K562 (cell line): ENCODE results near the gene MMP24OS. TPM values are rescaled to one million over a fixed set of nuclear protein-coding genes. Genes with fewer than 3 reads are reported as not detected.

Experiments
- BDP1 ChIP-seq: IDR thresholded peaks from 3 replicates; pipeline ENCODE4 v1.6.1; 2011; ENCODE audit not compliant: insufficient read length, insufficient read depth
- DIDO1 ChIP-seq: fragments of 450-650 bp; IDR thresholded peaks from 2 replicates; pipeline ENCODE4 v1.6.1; 2016; ENCODE audit warnings: low read depth, missing biosample characterization, missing genetic modification characterization
- KAT2B ChIP-seq: IDR thresholded peaks from one replicate; pipeline ENCODE4 v1.6.1; 2012; ENCODE audit warnings: low read depth, mild to moderate bottlenecking, control low read depth, inconsistent platforms, low read length, moderate library complexity
- KLF13 ChIP-seq: fragments of 450-650 bp; IDR thresholded peaks from 2 replicates; pipeline ENCODE4 v1.6.1; 2016; ENCODE audit warnings: missing genetic modification characterization, low read depth, mild to moderate bottlenecking, missing compliant biosample characterization, moderate library complexity, borderline replicate concordance
- MIER1 ChIP-seq: fragments of 450-650 bp; IDR thresholded peaks from 2 replicates; pipeline ENCODE4 v1.6.1; 2016; ENCODE audit warnings: antibody characterized with exemption, mild to moderate bottlenecking, low read depth
- MTA3 ChIP-seq: fragments of 450-650 bp; formaldehyde crosslinking; IDR thresholded peaks from 2 replicates; pipeline ENCODE4 v1.6.1; 2017; ENCODE audit warnings: mild to moderate bottlenecking, borderline replicate concordance
- PTTG1 ChIP-seq: fragments of 450-650 bp; IDR thresholded peaks from 2 replicates; pipeline ENCODE4 v1.6.1; 2016; ENCODE audit warnings: low read depth, mild to moderate bottlenecking, missing genetic modification characterization, missing compliant biosample characterization
- RFX1 ChIP-seq: fragments of 450-650 bp; IDR thresholded peaks from 2 replicates; pipeline ENCODE4 v1.6.1; 2016; ENCODE audit warnings: mild to moderate bottlenecking, moderate library complexity
- RFX5 ChIP-seq: IDR thresholded peaks from 2 replicates; pipeline ENCODE4 v1.6.1; 2011; ENCODE audit warnings: low read depth, mild to moderate bottlenecking, improper control_type of control experiment, low read length
- TAF1 ChIP-seq: IDR thresholded peaks from 2 replicates; pipeline ENCODE4 v1.6.1; 2011; ENCODE audit warnings: mild to moderate bottlenecking, low read length, moderate library complexity; ENCODE audit not compliant: insufficient read depth, control insufficient read depth, severe bottlenecking; ENCODE audit errors: extremely low read depth
- ZBTB1 ChIP-seq: sonication (generic); formaldehyde crosslinking; IDR thresholded peaks from 2 replicates; pipeline ENCODE4 v1.8.1; 2023; ENCODE audit warnings: missing genetic modification reagents, low read depth, mild to moderate bottlenecking, borderline replicate concordance
- ZBTB26 ChIP-seq: fragments of 450-650 bp; formaldehyde crosslinking; IDR thresholded peaks from 2 replicates; pipeline ENCODE4 v1.4.0; 2022; ENCODE audit warnings: missing genetic modification characterization
- ZNF507 ChIP-seq: conservative IDR thresholded peaks from 2 replicates; pipeline ENCODE4 v1.6.1; 2017; ENCODE audit warnings: missing genetic modification characterization, missing compliant biosample characterization
- ZNF77 ChIP-seq: fragments of 250-450 bp; sonication (Bioruptor Pico); IDR thresholded peaks from 2 replicates; pipeline ENCODE4 v1.5.0; 2020
- polyA plus RNA-seq, 8 experiments: library from polyadenylated mRNA; depleted of rRNA in 4 of 8; stranded (reverse) in 5 of 8; unstranded in 3 of 8; fragments of >200 nt; fragmentation: Nextera tagmentation in 2 of 8; fragmentation: Illumina TruSeq in 1 of 8; extraction: Ambion mirVana in 2 of 8; extraction: Trizol in 1 of 8; gene quantifications; 2 replicates each; pipeline versions ENCODE4 v1.2.1 to v1.2.3, GENCODE V29; 2011 to 2014; ENCODE audit warnings: inconsistent platforms in 1 of 8, missing spikeins in 1 of 8
- total RNA-seq, 7 experiments: library from RNA; depleted of rRNA in 6 of 7; stranded (reverse); fragments of >200 nt in 6 of 7; fragmentation: Illumina TruSeq in 2 of 7; extraction: Trizol in 2 of 7; gene quantifications; 2 replicates each; pipeline versions ENCODE4 v1.2.1 to v1.2.3, GENCODE V29; 2011 to 2021; ENCODE audit warnings: low replicate concordance in 1 of 7
- TF ChIP-seq, protein P1 (sequence below), 2 experiments: fragments of 450-650 bp; formaldehyde crosslinking in 1 of 2; IDR thresholded peaks; 2 replicates each; pipeline versions ENCODE4 v1.4.0 to v1.6.1; 2014 to 2020; ENCODE audit warnings: mild to moderate bottlenecking in 2 of 2, borderline replicate concordance in 1 of 2, low read depth in 1 of 2
- TF ChIP-seq, protein P2 (sequence below): fragments of 200-800 bp; sonication (Bioruptor generic); IDR thresholded peaks from 2 replicates; pipeline ENCODE4 v1.6.1; 2017; ENCODE audit warnings: missing genetic modification characterization, missing compliant biosample characterization

The MMP24OS gene
- total and polyA plus RNA-seq, 9 of the 15 experiments (the other 6 are each of a cell fraction or from before 2014, with no cell fraction given) = 0.92 to 41.5 (median 11.4) TPM

DNA sequence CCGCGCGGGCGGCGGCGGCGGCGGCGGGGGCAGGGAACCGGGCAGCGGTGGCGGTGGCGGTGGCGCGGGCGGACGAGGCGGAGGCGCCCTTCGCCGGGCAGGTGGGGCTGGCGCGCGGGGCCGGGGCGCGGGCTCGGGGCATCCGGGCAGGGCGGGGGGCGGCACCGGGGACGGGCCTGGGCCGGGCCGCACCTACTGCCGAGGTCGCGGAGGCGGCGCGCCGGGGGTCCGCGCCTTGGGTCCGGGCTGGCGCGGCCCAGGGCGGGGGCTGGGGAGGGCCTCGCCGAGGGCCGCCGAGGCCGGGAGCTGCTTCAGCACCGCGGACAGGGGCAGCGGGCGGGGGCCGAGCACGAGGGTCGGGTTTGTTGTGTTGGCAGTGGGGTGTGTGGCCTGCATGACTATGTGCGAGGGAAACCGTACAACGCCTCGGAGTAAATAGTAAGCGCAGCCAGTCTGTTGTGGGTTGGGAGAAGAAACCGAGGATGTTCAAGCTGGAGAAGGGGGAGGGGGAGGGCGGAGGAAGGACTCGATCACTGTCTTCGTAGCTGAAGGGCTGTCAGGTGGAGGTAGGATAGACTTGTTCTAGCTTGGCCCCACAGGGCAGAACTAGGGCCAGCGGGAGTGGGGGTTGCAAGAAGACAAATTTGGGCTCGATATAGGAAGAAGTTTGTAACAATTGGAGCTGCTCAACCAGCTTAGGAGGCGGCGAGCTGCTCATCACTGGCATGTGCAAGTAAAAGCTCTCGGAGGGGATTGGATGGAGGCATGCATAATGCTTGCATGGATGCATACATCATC is 50.8 kb downstream of the MMP24OS start (continued):
- no peak for TF ChIP-seq ZNF507 (tag)
- TF ChIP-seq PTTG1 = no peak
- TF ChIP-seq KLF13 (tag) = no peak
- no peak for TF ChIP-seq TAF1
- no peak for TF ChIP-seq KAT2B
- no peak for TF ChIP-seq MTA3
- TF ChIP-seq DIDO1 (tag) = no peak
- TF ChIP-seq, protein P1, sequence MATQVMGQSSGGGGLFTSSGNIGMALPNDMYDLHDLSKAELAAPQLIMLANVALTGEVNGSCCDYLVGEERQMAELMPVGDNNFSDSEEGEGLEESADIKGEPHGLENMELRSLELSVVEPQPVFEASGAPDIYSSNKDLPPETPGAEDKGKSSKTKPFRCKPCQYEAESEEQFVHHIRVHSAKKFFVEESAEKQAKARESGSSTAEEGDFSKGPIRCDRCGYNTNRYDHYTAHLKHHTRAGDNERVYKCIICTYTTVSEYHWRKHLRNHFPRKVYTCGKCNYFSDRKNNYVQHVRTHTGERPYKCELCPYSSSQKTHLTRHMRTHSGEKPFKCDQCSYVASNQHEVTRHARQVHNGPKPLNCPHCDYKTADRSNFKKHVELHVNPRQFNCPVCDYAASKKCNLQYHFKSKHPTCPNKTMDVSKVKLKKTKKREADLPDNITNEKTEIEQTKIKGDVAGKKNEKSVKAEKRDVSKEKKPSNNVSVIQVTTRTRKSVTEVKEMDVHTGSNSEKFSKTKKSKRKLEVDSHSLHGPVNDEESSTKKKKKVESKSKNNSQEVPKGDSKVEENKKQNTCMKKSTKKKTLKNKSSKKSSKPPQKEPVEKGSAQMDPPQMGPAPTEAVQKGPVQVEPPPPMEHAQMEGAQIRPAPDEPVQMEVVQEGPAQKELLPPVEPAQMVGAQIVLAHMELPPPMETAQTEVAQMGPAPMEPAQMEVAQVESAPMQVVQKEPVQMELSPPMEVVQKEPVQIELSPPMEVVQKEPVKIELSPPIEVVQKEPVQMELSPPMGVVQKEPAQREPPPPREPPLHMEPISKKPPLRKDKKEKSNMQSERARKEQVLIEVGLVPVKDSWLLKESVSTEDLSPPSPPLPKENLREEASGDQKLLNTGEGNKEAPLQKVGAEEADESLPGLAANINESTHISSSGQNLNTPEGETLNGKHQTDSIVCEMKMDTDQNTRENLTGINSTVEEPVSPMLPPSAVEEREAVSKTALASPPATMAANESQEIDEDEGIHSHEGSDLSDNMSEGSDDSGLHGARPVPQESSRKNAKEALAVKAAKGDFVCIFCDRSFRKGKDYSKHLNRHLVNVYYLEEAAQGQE (IDR thresholded peaks at IDR 0.05; ENCODE audit: borderline replicate concordance) = peak; percentile 99
- TF ChIP-seq, protein P1 (CRISPR knock-in tag; IDR thresholded peaks at IDR 0.05; ENCODE audit: low read depth) = peak; percentile 97
- TF ChIP-seq, protein P2, sequence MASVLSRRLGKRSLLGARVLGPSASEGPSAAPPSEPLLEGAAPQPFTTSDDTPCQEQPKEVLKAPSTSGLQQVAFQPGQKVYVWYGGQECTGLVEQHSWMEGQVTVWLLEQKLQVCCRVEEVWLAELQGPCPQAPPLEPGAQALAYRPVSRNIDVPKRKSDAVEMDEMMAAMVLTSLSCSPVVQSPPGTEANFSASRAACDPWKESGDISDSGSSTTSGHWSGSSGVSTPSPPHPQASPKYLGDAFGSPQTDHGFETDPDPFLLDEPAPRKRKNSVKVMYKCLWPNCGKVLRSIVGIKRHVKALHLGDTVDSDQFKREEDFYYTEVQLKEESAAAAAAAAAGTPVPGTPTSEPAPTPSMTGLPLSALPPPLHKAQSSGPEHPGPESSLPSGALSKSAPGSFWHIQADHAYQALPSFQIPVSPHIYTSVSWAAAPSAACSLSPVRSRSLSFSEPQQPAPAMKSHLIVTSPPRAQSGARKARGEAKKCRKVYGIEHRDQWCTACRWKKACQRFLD (CRISPR knock-in tag) = peak; percentile 32; the same call in 1 of the 2 replicates
- peak; percentile 97 for TF ChIP-seq MIER1
- no peak for TF ChIP-seq RFX5
- no peak for TF ChIP-seq BDP1
- TF ChIP-seq ZBTB1 (CRISPR knock-in tag) = peak; percentile 65; the same call in 1 of the 2 replicates
- no peak for TF ChIP-seq ZBTB26 (CRISPR knock-in tag)
- no peak for TF ChIP-seq RFX1
- no peak for TF ChIP-seq ZNF77 (CRISPR knock-in tag)
